GM19238 (cell line): ENCODE results near the gene RABEP1.
"Not testable (repeated sequence)": the region's sequence is repeated elsewhere in the genome, so short reads cannot be mapped to it uniquely, and the experiment has no call there.

Experiments used
- DNase-seq: peaks from one replicate; pipeline ENCODE4 v3.0.0; 2011; ENCODE audit warnings: low spot score; ENCODE audit not compliant: insufficient read length

Gene RABEP1, protein sequence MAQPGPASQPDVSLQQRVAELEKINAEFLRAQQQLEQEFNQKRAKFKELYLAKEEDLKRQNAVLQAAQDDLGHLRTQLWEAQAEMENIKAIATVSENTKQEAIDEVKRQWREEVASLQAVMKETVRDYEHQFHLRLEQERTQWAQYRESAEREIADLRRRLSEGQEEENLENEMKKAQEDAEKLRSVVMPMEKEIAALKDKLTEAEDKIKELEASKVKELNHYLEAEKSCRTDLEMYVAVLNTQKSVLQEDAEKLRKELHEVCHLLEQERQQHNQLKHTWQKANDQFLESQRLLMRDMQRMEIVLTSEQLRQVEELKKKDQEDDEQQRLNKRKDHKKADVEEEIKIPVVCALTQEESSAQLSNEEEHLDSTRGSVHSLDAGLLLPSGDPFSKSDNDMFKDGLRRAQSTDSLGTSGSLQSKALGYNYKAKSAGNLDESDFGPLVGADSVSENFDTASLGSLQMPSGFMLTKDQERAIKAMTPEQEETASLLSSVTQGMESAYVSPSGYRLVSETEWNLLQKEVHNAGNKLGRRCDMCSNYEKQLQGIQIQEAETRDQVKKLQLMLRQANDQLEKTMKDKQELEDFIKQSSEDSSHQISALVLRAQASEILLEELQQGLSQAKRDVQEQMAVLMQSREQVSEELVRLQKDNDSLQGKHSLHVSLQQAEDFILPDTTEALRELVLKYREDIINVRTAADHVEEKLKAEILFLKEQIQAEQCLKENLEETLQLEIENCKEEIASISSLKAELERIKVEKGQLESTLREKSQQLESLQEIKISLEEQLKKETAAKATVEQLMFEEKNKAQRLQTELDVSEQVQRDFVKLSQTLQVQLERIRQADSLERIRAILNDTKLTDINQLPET

DNA sequence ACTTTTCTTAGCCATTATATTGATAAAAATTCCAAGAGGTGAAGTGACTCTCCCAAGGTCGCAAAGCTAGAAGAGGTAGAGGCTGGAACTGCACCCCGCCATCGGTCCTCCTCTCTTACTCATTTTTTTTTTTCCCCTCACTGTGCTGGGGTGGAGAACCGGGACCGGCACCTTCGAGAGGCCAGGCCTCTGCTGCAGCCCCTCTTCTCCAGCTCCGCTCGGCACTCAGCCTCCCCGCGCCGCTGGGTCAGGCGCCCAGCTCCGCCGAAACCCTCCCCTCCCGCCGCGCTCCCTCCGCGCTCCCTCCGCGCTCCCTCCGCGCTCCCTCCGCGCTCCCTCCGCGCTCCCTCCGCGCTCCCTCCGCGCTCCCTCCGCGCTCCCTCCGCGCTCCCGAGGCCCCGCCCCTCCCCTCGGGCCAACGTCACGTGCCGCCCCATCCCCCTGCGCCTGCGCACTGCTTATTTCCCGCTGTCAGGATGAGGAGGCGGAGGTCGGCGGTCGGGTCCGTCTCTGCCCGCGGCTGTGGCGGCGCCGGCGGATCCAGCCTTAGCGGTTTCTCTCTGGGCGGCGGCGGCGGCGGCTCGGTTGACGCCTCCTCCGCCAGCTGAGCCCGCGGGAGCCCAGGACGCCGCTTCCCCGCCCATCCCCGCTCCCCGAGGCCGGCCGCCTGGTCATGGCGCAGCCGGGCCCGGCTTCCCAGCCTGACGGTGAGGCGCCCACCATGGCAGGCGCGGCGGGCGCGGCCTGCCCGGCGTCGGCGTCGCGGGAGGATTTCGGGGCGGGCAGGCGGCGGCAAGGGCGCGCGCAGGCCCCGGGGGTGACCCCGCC is at the start of gene RABEP1:
Gene RABEP1 (plus strand): TSS at position 471 of the 828 bp plus-strand sequence. CDS start 203 bp downstream, at position 674.
- DNase-seq, result peak; percentile 81

- not testable (repeated sequence) for DNase-seq
Measured at GRCh38 chr17:5233492-5233891, 48.6 kb upstream of the RABEP1 start.

GRCh38 chr17:5234645-5235576 is 47.2 kb upstream of the RABEP1 start, which contains the start of gene SCIMP:
Gene SCIMP, minus strand, starts transcription at chr17:5234860. Its CDS starts 105 bp downstream, at chr17:5234755.
- DNase-seq, result peak; percentile 55

GRCh38 chr17:5236938-5237540 is 45.0 kb upstream of the RABEP1 start:
- DNase-seq, result no peak

DNA sequence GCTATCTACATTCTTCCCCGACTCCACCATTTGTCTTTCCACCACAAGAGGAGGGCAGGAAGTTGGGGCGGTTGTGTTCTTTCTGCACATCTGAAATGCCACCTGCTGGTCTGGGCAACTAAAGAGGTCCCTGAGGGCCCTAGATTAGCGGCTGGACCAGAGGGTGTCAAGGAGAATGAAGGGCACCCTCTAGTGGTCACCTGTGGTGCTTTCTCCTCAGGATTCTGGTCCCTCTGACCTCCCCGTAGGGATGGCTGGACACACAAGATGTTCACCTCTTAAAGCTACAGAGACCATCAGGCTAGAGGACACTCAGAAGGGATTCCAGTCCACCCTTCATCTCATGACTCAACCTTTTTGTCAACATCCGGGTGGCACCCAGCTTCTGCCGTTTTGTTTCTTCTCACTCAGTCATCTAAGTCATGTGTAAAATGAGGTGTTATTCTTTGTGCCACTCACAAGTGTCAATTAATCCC is 44.5 kb upstream of the RABEP1 start:
- peak; percentile 42 for DNase-seq

GRCh38 chr17:5238333-5238732 is 43.8 kb upstream of the RABEP1 start:
- DNase-seq, result no peak

GRCh38 chr17:5239769-5240168 is 42.3 kb upstream of the RABEP1 start:
- not testable (repeated sequence) for DNase-seq

- no peak for DNase-seq
Measured at GRCh38 chr17:5241861-5242671, 40.0 kb upstream of the RABEP1 start.

DNA sequence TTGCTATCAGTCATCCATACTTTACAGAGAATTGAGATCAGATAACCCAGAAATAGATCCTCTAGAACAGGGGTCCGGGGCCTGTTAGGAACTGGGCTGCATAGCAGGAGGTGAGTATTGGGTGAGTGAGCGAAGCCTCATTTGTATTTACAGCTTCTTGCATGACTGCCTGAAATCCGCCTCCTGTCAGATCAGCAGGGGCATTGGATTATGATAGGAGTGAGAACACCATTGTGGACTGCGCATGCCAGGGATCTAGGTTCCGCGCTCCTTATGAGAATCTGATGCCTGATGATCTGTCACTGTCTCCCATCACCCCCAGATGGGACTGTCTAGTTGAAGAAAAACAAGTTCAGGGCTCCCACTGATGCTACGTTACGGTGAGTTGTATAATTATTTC is 34.5 kb upstream of the RABEP1 start:
- DNase-seq, result no peak

DNA sequence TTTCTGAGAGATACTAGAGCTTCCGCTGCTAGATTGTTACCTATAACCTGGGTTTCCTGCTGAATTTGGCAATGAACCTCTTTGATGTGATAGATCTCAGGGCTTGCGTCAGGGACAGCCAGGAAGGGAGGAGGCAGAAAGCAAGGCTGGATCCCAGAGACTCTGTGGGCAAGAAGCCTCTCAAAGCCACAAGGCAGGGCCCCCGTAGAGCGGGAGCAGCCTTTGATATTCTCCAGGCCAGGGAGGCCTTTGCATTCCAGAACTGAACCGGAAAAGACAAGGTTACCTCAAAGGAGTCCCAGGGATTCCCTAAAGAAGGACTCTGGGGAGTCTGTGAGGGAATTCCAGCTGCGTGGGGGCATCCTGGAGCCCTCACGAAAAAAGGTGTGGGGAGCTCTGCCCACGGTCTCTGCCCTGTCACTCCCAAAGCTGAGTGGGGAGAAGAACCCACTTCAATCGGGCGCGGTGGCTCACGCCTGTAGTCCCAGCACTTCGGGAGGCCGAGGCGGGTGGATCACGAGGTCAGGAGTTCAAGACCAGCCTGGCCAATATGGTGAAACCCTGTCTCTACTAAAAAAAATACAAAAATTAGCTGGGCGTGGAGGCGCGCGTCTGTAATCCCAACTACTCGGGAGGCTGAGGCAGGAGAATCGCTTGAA is 33.1 kb upstream of the RABEP1 start:
- DNase-seq, result no peak

DNA sequence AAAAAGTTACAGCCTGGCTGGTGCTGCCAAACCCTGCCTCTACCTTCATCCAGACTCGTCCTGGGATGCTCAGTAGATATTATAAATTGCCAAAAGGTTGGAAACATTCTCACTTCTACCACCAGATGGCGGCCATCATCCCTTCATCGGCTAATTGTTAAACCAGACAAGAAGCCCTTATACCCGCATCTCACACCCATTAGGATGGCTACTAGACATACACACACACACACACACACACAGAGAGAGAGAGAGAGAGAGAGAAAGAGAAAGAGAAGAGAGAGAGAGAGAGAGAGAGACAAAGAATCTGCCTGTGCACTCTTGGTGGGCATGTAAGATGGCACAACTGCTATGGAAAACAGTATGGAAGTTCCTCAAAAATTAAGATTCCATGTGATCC is 32.5 kb upstream of the RABEP1 start:
- peak; percentile 63 for DNase-seq

DNA sequence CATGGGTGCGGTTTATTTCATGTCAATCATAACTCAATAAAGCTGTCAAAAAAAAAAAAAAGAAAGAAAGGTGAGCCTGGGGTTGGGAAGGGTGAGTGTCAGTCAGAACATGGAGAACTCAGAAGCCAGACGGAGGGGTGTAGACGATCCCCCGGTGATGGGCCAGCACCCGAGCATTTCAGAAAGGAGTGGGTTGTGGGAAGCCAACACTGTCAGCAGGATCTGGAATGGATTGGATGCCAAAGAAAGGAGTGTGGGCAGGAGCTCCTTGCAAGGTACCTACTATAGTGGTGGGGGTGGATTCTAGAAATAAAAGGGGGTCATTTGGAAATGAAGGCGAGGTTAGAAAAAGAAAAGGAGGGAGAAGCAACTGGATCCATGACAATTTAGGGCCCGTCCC is 27.7 kb upstream of the RABEP1 start:
- no peak for DNase-seq

- DNase-seq, result no peak
Measured at GRCh38 chr17:5254903-5255521, 27.1 kb upstream of the RABEP1 start.

DNA sequence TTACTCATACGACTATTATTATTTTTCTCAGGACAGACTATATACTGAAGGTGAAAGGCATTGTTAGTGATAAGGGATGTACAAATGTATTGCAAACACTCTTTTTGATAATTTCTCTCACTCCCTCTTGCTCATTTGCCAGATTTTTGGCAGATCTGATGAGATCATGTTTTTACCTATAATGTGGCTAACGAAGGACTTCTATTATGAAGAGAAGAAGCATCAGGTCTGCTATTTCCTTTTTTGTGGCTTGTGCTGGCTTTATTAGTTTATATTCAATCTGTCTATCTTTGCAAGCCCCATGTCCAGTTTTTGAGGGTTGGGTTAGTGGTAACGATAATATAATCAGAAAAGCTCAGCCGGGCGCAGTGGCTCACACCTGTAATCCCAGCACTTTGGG is 25.0 kb upstream of the RABEP1 start:
- no peak for DNase-seq

GRCh38 chr17:5260542-5260941 is 21.5 kb upstream of the RABEP1 start:
- no peak for DNase-seq

- no peak for DNase-seq
Measured at GRCh38 chr17:5262416-5262991, 19.6 kb upstream of the RABEP1 start.

DNA sequence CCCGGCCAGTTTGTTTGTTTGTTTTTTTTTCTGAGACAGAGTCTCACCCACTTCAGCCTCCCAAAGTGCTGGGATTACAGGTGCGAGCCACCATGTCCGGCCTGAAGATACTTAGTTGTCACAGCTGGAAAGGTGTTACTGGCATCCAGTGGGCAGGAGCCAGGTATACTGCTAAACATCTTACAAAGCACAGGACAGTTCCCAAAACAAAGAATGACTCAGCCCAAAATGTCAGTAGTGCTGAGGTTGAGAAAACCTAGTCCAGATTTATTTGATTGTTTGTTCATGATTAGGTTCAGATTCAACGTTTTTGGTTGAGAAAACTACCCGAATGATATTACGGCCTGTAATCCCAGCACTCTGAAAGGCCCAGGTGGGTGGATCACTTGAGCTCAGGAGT is 18.6 kb upstream of the RABEP1 start:
- no peak for DNase-seq

GRCh38 chr17:5264893-5265292 is 17.2 kb upstream of the RABEP1 start:
- DNase-seq, result no peak
